ENCODE data around the gene GPBP1. TPM values are rescaled to one million over a fixed set of nuclear protein-coding genes. Genes with fewer than 3 reads are reported as not detected.

The GPBP1 gene
- total RNA-seq, 1 experiment from 2014 or later = 54.4 TPM

- Histone ChIP-seq H3K4me3 (ENCODE audit: low read depth in 2 of 2, low read length in 2 of 2) (no peak overlapping the region), H3K4me1 (ENCODE audit: control insufficient read depth, insufficient read depth, low read length) (no peaks in the 10 kb centered on the region), H3K9me3 (ENCODE audit: control insufficient read depth, insufficient read depth, low read depth, low read length) (no peaks in the 10 kb centered on the region), H3K36me3 (ENCODE audit: control insufficient read depth, insufficient read depth, low read length) (no peaks in the 10 kb centered on the region), H3K27me3 (ENCODE audit: control insufficient read depth, insufficient read depth, low read length) (no peaks in the 10 kb centered on the region), H3K27ac (ENCODE audit: low read length) (no peak overlapping the region)
- BruUV-seq (replicated peaks) = no TSS peak
- no peak for DNase-seq (ENCODE audit: low read depth, low spot score)
- ChIA-PET CTCF (no interaction called here), POLR2A (no interaction called here)
- TF ChIP-seq POLR2AphosphoS5 (IDR thresholded peaks at IDR 0.05; ENCODE audit: low read depth, low read length) (no peak), SIN3A (IDR thresholded peaks at IDR 0.05; ENCODE audit: borderline replicate concordance, insufficient read depth, low read depth, low read length) (no peak), TCF7L2 (IDR thresholded peaks at IDR 0.05; ENCODE audit: low read depth, low read length) (no peak), REST (IDR thresholded peaks at IDR 0.05; ENCODE audit: insufficient read depth in 1 of 2, low read depth in 2 of 2, low read length in 1 of 2) (no peak), CTCF (IDR thresholded peaks at IDR 0.05) (no peak)
- ATAC-seq = no peak
- intact Hi-C loops (cut with micrococcal nuclease; ENCODE audit: unreplicated experiment) (no loop called here), in situ Hi-C loops (cut with HindIII; ENCODE audit: low pct_unique_long_range_greater_than_20kb, low sequenced_read_pairs) (no loop called here)
Observed at GRCh38 chr5:57194653-57195052, 20.8 kb downstream of the GPBP1 start.

GRCh38 chr5:57195060-57195459, 21.2 kb downstream of the GPBP1 start:
- Histone ChIP-seq H3K27ac (ENCODE audit: low read length) (no peak overlapping the region), H3K4me3 (ENCODE audit: low read depth in 2 of 2, low read length in 2 of 2) (no peak overlapping the region), H3K4me1 (ENCODE audit: control insufficient read depth, insufficient read depth, low read length) (no peaks in the 10 kb centered on the region), H3K9me3 (ENCODE audit: control insufficient read depth, insufficient read depth, low read depth, low read length) (no peaks in the 10 kb centered on the region), H3K27me3 (ENCODE audit: control insufficient read depth, insufficient read depth, low read length) (no peaks in the 10 kb centered on the region), H3K36me3 (ENCODE audit: control insufficient read depth, insufficient read depth, low read length) (no peaks in the 10 kb centered on the region)
- TF ChIP-seq TCF7L2 (IDR thresholded peaks at IDR 0.05; ENCODE audit: low read depth, low read length) (no peak), POLR2AphosphoS5 (IDR thresholded peaks at IDR 0.05; ENCODE audit: low read depth, low read length) (no peak), REST (IDR thresholded peaks at IDR 0.05; ENCODE audit: insufficient read depth in 1 of 2, low read depth in 2 of 2, low read length in 1 of 2) (no peak), SIN3A (IDR thresholded peaks at IDR 0.05; ENCODE audit: borderline replicate concordance, insufficient read depth, low read depth, low read length) (no peak), CTCF (IDR thresholded peaks at IDR 0.05) (no peak)
- POLR2A ChIA-PET = no interaction called here
- CTCF ChIA-PET = no interaction called here
- ATAC-seq (no peak), DNase-seq (ENCODE audit: low read depth, low spot score) (no peak)
- BruUV-seq (replicated peaks) = no TSS peak
- in situ Hi-C loops (cut with HindIII; ENCODE audit: low pct_unique_long_range_greater_than_20kb, low sequenced_read_pairs) (no loop called here), intact Hi-C loops (cut with micrococcal nuclease; ENCODE audit: unreplicated experiment) (no loop called here)
